Neural cell (in vitro differentiated cells): Measurements from ENCODE around the gene USP35. TPM values are rescaled to one million over a fixed set of nuclear protein-coding genes. Genes with fewer than 3 reads are reported as not detected.

ENCODE experiments used
- H2AFZ ChIP-seq: fragments of 200-600, 300-800 bp; sonication (generic), shearing (Covaris generic); 2 replicates; pipeline ENCODE4 v1.6.0; 2014; ENCODE audit warnings: low read depth, mild to moderate bottlenecking, antibody characterized with exemption, low read length, moderate library complexity
- H3F3A ChIP-seq: fragments of 200-600 bp; shearing (Covaris generic); 2 replicates; pipeline ENCODE4 v1.6.1; 2016; ENCODE audit warnings: mild to moderate bottlenecking, moderate library complexity, mixed read lengths, antibody characterized with exemption, low read length; ENCODE audit not compliant: insufficient read depth, poor library complexity, severe bottlenecking
- H3K27ac ChIP-seq: fragments of 200-600, 300-800 bp; sonication (generic), shearing (Covaris generic); 2 replicates; pipeline ENCODE4 v1.5.1; 2014; ENCODE audit warnings: mild to moderate bottlenecking, low read length, moderate library complexity
- H3K27me3 ChIP-seq: fragments of 300-800, 200-600 bp; sonication (generic), shearing (Covaris generic); 2 replicates; pipeline ENCODE4 v1.6.0; 2014; ENCODE audit warnings: mild to moderate bottlenecking, low read depth, low read length, moderate library complexity; ENCODE audit not compliant: insufficient read depth
- H3K36me3 ChIP-seq: fragments of 300-800, 200-600 bp; sonication (generic), shearing (Covaris generic); 2 replicates; pipeline ENCODE4 v1.5.1; 2014; ENCODE audit warnings: mild to moderate bottlenecking, antibody characterized with exemption, low read length, moderate library complexity; ENCODE audit not compliant: insufficient read depth
- H3K4me2 ChIP-seq: fragments of 300-800, 200-600 bp; sonication (generic), shearing (Covaris generic); 2 replicates; pipeline ENCODE4 v1.6.0; 2014; ENCODE audit warnings: mild to moderate bottlenecking, low read length
- H3K4me3 ChIP-seq: fragments of 300-800, 200-600 bp; sonication (generic), shearing (Covaris generic); 2 replicates; pipeline ENCODE4 v1.5.1; 2014; ENCODE audit warnings: mild to moderate bottlenecking, low read length, moderate library complexity
- H3K79me2 ChIP-seq: fragments of 200-600 bp; shearing (Covaris generic); replicated peaks from 2 replicates; pipeline ENCODE4 v1.6.0; 2014; ENCODE audit warnings: mild to moderate bottlenecking, low read length, moderate library complexity; ENCODE audit not compliant: insufficient read depth
- H3K9ac ChIP-seq: fragments of 300-800, 200-600 bp; sonication (generic), shearing (Covaris generic); 2 replicates; pipeline ENCODE4 v1.6.1; 2016; ENCODE audit warnings: mild to moderate bottlenecking, low read length, mixed read lengths
- H3K9me2 ChIP-seq: fragments of 200-600 bp; shearing (Covaris generic); 2 replicates; pipeline ENCODE4 v1.6.1; 2016; ENCODE audit warnings: mild to moderate bottlenecking, low read length, mixed read lengths; ENCODE audit not compliant: insufficient read depth
- H3K9me3 ChIP-seq: fragments of 200-600, 300-800 bp; sonication (generic), shearing (Covaris generic); 2 replicates; pipeline ENCODE4 v1.6.1; 2016; ENCODE audit warnings: mild to moderate bottlenecking, mixed run types, low read length, moderate library complexity, mixed read lengths
- H4K20me1 ChIP-seq: fragments of 200-600 bp; shearing (Covaris generic); 2 replicates; pipeline ENCODE4 v1.6.1; 2016; ENCODE audit warnings: mild to moderate bottlenecking, mixed run types; ENCODE audit not compliant: insufficient read depth
- CTCF ChIP-seq: fragments of 450-650 bp; IDR thresholded peaks from 2 replicates; pipeline ENCODE4 v1.5.1; 2014; ENCODE audit warnings: antibody characterized with exemption, mild to moderate bottlenecking, moderate library complexity; ENCODE audit not compliant: poor library complexity, severe bottlenecking
- EP300 ChIP-seq: fragments of 450-650 bp; conservative IDR thresholded peaks from 2 replicates; pipeline ENCODE4 v1.6.1; 2014; ENCODE audit warnings: antibody characterized with exemption, mild to moderate bottlenecking, moderate library complexity; ENCODE audit not compliant: poor library complexity, severe bottlenecking
- EZH2 ChIP-seq: fragments of 200-600, 300-800 bp; shearing (Covaris generic), sonication (generic); IDR thresholded peaks from 2 replicates; pipeline ENCODE4 v1.6.1; 2014; ENCODE audit warnings: antibody characterized with exemption, low read length, borderline replicate concordance, mild to moderate bottlenecking; ENCODE audit not compliant: insufficient read depth, poor library complexity, severe bottlenecking
- MXI1 ChIP-seq: fragments of 450-650 bp; conservative IDR thresholded peaks from 2 replicates; pipeline ENCODE4 v1.6.1; 2014; ENCODE audit warnings: antibody characterized with exemption, mild to moderate bottlenecking; ENCODE audit not compliant: poor library complexity, severe bottlenecking
- POLR2AphosphoS5 ChIP-seq: IDR thresholded peaks from 2 replicates; pipeline ENCODE4 v1.6.1; 2012
- RAD21 ChIP-seq: fragments of 450-650 bp; conservative IDR thresholded peaks from 2 replicates; pipeline ENCODE4 v1.6.1; 2014; ENCODE audit warnings: antibody characterized with exemption, mild to moderate bottlenecking, moderate library complexity
- REST ChIP-seq: IDR thresholded peaks from 2 replicates; pipeline ENCODE4 v1.6.1; 2012; ENCODE audit warnings: borderline replicate concordance
- SMC3 ChIP-seq: fragments of 450-650 bp; conservative IDR thresholded peaks from 2 replicates; pipeline ENCODE4 v1.6.1; 2014; ENCODE audit warnings: antibody characterized with exemption, mild to moderate bottlenecking, moderate library complexity; ENCODE audit not compliant: poor library complexity
- TAF1 ChIP-seq: IDR thresholded peaks from 2 replicates; pipeline ENCODE4 v1.6.1; 2012; ENCODE audit warnings: low read depth
- polyA plus RNA-seq: library from polyadenylated mRNA; depleted of rRNA; stranded (reverse); fragments of >200 nt; gene quantifications from 2 replicates; pipeline ENCODE4 v1.2.3, GENCODE V29; 2014

USP35 gene
- polyA plus RNA-seq, 1 donor from 2014 or later, result 12.9 TPM

- TF ChIP-seq EP300 (no peak), REST (no peak), TAF1 (no peak), POLR2AphosphoS5 (no peak), SMC3 (no peak), EZH2 (no peak), CTCF (no peak), MXI1 (no peak), RAD21 (no peak)
- no peaks in the 10 kb centered on the region for H3K36me3 ChIP-seq
- no peak overlapping the region for H3K4me2 ChIP-seq
- H3K9me3 ChIP-seq, result no peaks in the 10 kb centered on the region
- H3K9me2 ChIP-seq, result no peaks in the 10 kb centered on the region
- H3K4me3 ChIP-seq, result no peak overlapping the region
- no peaks in the 10 kb centered on the region for H3F3A ChIP-seq
- no peak overlapping the region for H2AFZ ChIP-seq
- H4K20me1 ChIP-seq, result no peaks in the 10 kb centered on the region
- H3K27me3 ChIP-seq, result no peaks in the 10 kb centered on the region
- no peak overlapping the region for H3K9ac ChIP-seq
- no peaks in the 10 kb centered on the region for H3K79me2 ChIP-seq
- no peak overlapping the region for H3K27ac ChIP-seq
Observed at GRCh38 chr11:78161962-78162371, 26.8 kb upstream of the USP35 start.

GRCh38 chr11:78163828-78164227, 24.9 kb upstream of the USP35 start:
- TF ChIP-seq SMC3 (no peak), POLR2AphosphoS5 (no peak), CTCF (no peak), TAF1 (no peak), REST (no peak), EP300 (no peak), MXI1 (no peak), RAD21 (no peak), EZH2 (no peak)
- no peak overlapping the region for H2AFZ ChIP-seq
- H3K4me2 ChIP-seq, result no peak overlapping the region
- H3K9me3 ChIP-seq, result no peaks in the 10 kb centered on the region
- no peaks in the 10 kb centered on the region for H3F3A ChIP-seq
- H3K9ac ChIP-seq, result no peak overlapping the region
- no peak overlapping the region for H3K27ac ChIP-seq
- no peaks in the 10 kb centered on the region for H3K79me2 ChIP-seq
- no peaks in the 10 kb centered on the region for H3K36me3 ChIP-seq
- no peaks in the 10 kb centered on the region for H4K20me1 ChIP-seq
- no peaks in the 10 kb centered on the region for H3K27me3 ChIP-seq
- H3K9me2 ChIP-seq, result no peaks in the 10 kb centered on the region
- H3K4me3 ChIP-seq, result no peak overlapping the region
